HG03097 (cell line): ENCODE measurements around the gene SP3.

Source experiments
- ATAC-seq: cut with Tn5 transposase; IDR thresholded peaks from one replicate; pipeline ENCODE4 v1.9.1; 2021; ENCODE audit not compliant: unreplicated experiment, low FRiP score

Gene SP3

GRCh38 chr2:173948842-173949241 is 16.3 kb downstream of the SP3 start:
- no peak for ATAC-seq

DNA sequence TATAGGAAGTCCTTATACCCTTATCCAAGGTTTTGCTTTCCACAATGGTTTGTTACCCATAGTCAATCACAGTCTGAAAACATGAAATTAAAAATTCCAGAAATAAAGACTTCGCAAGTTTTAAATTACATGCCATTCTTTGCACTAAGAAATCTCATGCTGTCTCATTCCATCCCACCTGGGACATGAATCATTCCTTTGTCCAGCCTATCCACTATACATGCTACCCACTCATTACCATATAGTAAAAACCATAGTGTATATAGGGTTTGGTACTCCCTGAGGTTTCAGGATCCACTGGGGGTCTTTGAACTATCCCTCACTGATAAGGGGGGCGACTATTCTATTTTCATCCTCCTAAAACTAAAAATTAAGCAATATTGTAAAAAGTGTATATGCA is 17.0 kb downstream of the SP3 start:
- ATAC-seq: no peak

DNA sequence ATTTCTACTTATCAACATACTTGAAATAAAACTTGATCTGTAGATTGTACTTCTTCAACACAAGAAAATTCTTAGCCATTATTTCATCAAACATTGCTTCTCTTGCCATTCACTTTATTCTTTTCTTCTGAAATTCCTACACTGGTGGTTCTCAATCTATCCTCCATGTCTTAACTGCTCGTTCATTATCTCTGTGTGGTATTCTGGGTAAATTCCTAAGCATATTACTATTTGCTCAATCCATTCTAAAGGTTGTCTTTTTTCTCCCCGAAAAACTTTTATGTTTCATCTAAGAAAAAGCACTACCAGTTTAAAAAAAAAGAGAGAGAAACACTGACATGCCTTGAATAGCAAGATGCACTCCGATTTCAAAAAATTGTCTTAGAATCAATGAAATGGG is 18.0 kb downstream of the SP3 start:
- ATAC-seq: no peak

GRCh38 chr2:173943738-173944137 is 21.4 kb downstream of the SP3 start:
- ATAC-seq: no peak

GRCh38 chr2:173942861-173943523 is 22.2 kb downstream of the SP3 start:
- no peak for ATAC-seq

- ATAC-seq: no peak
Measured at GRCh38 chr2:173941567-173941966, 23.6 kb downstream of the SP3 start.

- ATAC-seq: no peak
Measured at GRCh38 chr2:173940208-173941020, 24.8 kb downstream of the SP3 start.

DNA sequence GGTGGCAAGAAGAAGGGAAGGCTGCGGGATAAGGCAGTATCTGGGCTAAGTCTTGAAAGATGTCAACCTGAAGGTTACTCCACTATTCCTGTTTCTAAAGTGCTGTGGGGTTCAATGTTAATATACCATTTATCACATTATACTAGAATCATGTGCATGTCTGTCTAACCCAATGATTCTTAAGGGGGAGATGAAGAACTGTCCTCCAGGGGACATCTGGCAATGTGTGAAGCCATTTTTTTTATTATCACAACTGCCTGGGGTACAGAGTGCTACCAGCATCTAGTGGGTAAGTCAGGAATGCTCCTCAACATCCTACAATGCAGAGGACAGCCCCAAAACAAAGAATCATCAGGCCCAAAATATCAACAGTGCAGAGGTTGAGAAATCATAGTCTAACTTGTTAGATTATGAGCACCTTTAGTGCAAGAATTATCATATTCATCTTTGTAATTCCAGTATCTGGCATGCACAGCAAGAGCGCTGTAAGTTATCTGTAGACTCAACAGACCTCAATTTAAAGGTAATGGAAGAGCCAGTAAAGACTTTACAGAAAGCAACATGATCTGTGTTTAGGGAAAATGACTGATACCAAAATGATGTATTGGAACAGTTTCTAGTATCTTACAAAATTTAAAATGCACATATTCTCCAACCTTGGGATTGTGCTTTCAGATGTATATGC is 26.3 kb downstream of the SP3 start:
- ATAC-seq: no peak

DNA sequence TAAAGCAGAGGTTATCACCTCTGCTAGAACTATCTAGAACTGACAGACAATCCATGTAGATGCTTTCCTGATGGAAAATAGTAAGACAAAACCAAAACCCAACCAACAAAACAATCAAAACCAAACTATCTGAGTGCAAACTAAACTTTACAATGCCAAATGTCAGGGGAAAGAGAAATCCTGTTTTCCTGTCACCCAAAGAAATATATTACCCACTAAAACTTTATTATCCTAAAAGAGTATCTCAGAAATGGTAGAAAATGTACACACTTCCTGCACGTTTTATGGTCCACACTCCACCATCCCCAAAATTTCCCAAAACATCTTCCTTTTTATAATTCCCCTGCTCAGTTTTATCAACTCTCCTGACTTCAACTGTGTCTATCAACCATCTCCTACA is 29.9 kb downstream of the SP3 start:
- ATAC-seq: no peak

GRCh38 chr2:173934895-173935294 is 30.3 kb downstream of the SP3 start:
- no peak for ATAC-seq

- no peak for ATAC-seq
Measured at GRCh38 chr2:173931751-173932150, 33.4 kb downstream of the SP3 start.

GRCh38 chr2:173929441-173929840 is 35.7 kb downstream of the SP3 start:
- no peak for ATAC-seq

- no peak for ATAC-seq
Measured at GRCh38 chr2:173926875-173927274, 38.3 kb downstream of the SP3 start.

GRCh38 chr2:173924285-173924684 is 40.9 kb downstream of the SP3 start:
- ATAC-seq: no peak

DNA sequence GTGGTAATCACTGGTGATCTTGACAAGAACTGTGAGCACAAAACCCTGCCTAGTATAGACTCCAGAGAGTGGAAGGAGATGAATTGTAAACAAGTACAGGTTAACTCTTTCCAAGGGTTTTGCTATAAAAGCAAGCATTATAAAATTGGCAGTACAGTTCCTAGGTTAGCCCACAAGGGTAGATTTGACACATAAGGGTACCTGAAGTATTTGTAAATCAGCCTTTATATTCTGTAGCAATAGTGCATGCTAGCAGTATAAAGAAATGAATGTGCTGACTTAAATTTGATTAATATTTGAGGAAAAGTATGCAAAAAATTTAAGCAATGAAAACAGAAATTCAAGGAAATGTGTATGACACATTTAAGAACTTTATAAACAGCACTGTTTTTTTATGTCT is 42.4 kb downstream of the SP3 start:
- no peak for ATAC-seq

DNA sequence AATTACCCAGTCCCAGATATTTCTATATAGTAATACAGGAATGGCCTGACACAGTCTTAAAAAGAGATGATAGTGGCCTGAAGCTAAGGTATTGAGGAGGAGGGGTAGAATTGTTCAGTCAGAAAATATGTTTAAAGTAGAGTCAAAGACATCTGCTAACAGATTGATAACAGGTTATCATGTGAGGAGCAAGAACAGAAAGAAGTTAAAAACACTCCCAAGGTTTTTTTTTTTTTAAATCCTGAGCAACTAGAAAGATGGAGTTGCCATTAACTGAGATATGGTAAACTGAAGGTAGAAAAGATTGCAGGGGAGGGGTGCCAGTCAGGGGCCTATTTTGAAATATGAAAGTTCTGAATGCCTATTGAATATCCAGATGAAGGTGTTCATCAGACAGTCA is 43.1 kb downstream of the SP3 start:
- no peak for ATAC-seq

DNA sequence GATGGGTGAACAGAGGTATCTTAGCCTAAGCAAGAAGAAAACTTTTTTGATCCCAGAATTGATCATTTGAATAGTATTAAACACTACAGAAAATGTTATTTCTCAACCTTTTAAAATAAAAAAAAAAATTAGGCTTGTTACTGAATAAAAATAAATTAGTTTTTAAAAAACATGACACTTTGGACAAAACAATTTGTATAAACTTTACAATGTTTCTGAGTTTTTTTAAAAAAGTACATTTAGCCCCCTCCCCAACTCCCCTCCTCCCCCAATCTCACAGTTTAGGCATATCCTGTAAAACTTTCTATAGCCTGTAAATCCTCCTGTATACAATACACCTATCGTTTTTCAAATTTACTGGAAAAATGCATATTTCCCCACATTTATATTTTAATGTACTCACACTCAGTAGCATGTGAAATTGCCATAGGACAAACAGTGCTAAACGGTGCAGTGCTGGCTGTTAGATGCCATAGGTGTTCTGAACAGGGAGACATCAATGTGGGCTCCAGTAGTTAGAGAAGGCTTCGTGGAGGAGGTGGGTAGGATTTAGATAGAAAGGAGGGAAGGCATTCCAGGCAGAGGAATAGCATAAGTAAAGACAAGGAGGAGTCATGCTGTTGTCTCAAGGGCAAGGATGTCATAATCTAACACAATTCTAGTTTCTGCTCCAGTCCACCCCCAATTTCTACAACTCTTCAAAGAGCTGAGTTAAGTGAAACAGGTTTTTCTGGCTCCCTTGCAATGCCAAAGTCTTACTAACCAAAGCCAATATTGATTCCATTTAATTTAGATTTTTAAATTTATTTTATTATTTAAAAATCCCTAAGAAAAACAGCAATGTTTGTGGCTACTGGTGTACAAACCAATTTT is 50.9 kb downstream of the SP3 start:
- no peak for ATAC-seq

DNA sequence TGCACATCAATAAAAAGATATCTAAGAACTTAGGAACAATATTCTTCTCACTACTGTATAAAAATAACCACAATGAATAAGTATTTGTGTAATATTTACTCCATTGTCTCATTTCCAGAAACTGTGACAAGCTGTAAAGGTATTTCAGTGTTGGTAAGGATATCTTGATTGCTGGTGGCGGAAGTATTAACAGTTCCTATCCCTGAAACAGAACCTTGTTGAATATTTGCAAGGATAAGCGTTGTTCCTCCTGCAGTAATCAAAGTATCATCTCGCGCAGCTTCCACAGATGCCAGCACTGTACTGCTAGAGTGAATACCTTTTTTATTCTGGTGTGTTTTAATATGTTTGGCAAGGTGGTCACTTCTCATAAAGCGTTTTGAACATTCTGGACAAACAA is 55.3 kb downstream of the SP3 start:
- ATAC-seq: no peak

GRCh38 chr2:173906626-173907025 is 58.5 kb downstream of the SP3 start:
- ATAC-seq: no peak

- ATAC-seq: no peak
Measured at GRCh38 chr2:173903601-173904394, 61.4 kb downstream of the SP3 start.
